Transverse colon (tissue), 4 donors: Measurements from ENCODE around the gene CDH13. TPM values are rescaled to one million over a fixed set of nuclear protein-coding genes. Genes with fewer than 3 reads are reported as not detected.

Experiments
- DNase-seq: peaks from one replicate; pipeline ENCODE4 v3.0.0-alpha.2; 2019
- H3K27ac ChIP-seq, 4 donors: fragments of 200-600 bp; sonication (generic); 2 replicates each; pipeline ENCODE4 v1.5.1; 2016 to 2018; ENCODE audit warnings: inconsistent platforms in 4 of 4
- H3K27me3 ChIP-seq: fragments of 200-600 bp; sonication (generic); 2 replicates; pipeline ENCODE4 v1.5.1; 2017; ENCODE audit warnings: inconsistent platforms
- H3K36me3 ChIP-seq, 4 donors: fragments of 200-600 bp; sonication (generic); 2 replicates each; pipeline ENCODE4 v1.5.1; 2017 to 2019; ENCODE audit warnings: inconsistent platforms in 4 of 4
- H3K4me1 ChIP-seq, 4 donors: fragments of 200-600 bp; sonication (generic); 2 replicates each; pipeline ENCODE4 v1.5.1; 2017 to 2020; ENCODE audit warnings: inconsistent platforms in 4 of 4
- H3K4me3 ChIP-seq, 4 donors: fragments of 200-600 bp; sonication (generic); 1 replicate in 1 of 4; 2 replicates in 3 of 4; pipeline versions ENCODE4 v1.5.1 to v1.6.1; 2017 to 2019; ENCODE audit warnings: inconsistent platforms in 4 of 4
- H3K9me3 ChIP-seq, 2 donors: fragments of 200-600 bp; sonication (generic); 2 replicates each; pipeline ENCODE4 v1.5.1; 2017 to 2019; ENCODE audit warnings: inconsistent platforms in 2 of 2
- CTCF ChIP-seq, 5 experiments: fragments of 200-600 bp in 3 of 5; fragments of 450-650 bp in 2 of 5; sonication (generic) in 3 of 5; IDR thresholded peaks; 1 replicate in 2 of 5; 2 replicates in 3 of 5; pipeline ENCODE4 v1.5.1; 2016 to 2017; ENCODE audit warnings: antibody characterized with exemption in 5 of 5, inconsistent platforms in 3 of 5, mild to moderate bottlenecking in 2 of 5, moderate library complexity in 1 of 5
- EP300 ChIP-seq: sonication (generic); formaldehyde crosslinking; IDR thresholded peaks from one replicate; pipeline ENCODE4 v1.6.1; 2017; ENCODE audit warnings: antibody characterized with exemption, low read depth
- POLR2A ChIP-seq: fragments of 450-650 bp; IDR thresholded peaks from one replicate; pipeline ENCODE4 v1.6.1; 2016; ENCODE audit warnings: antibody characterized with exemption, mild to moderate bottlenecking, moderate library complexity
- POLR2AphosphoS5 ChIP-seq, 3 donors: sonication (generic); formaldehyde crosslinking; IDR thresholded peaks; one replicate each; pipeline ENCODE4 v1.6.1; 2016; ENCODE audit warnings: antibody characterized with exemption in 3 of 3
- WGBS, 2 donors: methylation state at CpG; one replicate each; pipeline ENCODE4 v1.1.5; 2018; ENCODE audit warnings: low coverage in 1 of 2; 5-methylcytosine and 5-hydroxymethylcytosine counted together
- in situ Hi-C, 4 donors: fragments of 200-750 bp; cut with MboI; loops; one replicate each; pipeline versions ENCODE4 v1.15.0 to v1.15.1; 2017; ENCODE audit warnings: low sequenced_read_pairs in 3 of 4, low pct_ligation_motif_present in 1 of 4, low pct_unique_long_range_greater_than_20kb in 1 of 4
- intact Hi-C: fragments of 100-400 bp; cut with DNase I; formaldehyde crosslinking; loops from one replicate; pipeline ENCODE4 v1.15.1; 2023; ENCODE audit warnings: low total_unique reads
- total RNA-seq, 4 donors: library from RNA; depleted of rRNA; stranded (reverse); fragments of >200 nt; gene quantifications; one replicate each; pipeline ENCODE4 v1.1.0, GENCODE V29; 2016

The CDH13 gene
- total RNA-seq, 4 donors from 2014 or later, result 3.8 to 28.1 (median 5.8) TPM

DNA sequence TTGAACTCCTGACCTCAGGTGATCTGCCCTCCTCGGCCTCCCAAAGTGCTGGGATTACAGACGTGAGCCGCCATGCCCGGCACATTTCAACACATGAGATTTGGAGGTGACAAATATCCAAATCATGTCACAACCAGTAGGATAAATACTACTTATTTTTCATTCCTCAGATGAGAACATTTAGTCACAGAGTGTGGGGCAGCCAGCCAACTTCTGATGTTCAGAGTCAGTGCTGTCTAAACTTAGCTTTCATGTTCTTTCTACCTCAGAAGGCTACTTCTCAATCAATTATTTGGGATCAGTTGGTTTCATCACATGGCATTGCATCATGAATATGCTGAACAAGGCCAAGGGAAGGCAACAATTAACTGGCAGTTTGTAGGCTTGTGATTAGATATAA is 134.5 kb downstream of the CDH13 start:
- intact Hi-C loops (no loop called here), in situ Hi-C loops (no loop called here)
- peaks cover 0 to 10% (median 6%) of the 10 kb centered on the region in 4 donors for H3K4me1 ChIP-seq
- no peak overlapping the region for H3K4me3 ChIP-seq
- H3K27ac ChIP-seq, result no peak overlapping the region
- H3K36me3 ChIP-seq, result no peaks in the 10 kb centered on the region
- 94% methylated on average over 4 of the region's 4 CpGs; no CpG with 5 or more reads in 1 of the 2 donors for WGBS, 2 donors
- TF ChIP-seq CTCF (IDR thresholded peaks at IDR 0.05) (no peak), POLR2A (no peak)
- peak; percentile 27 for DNase-seq
- no peaks in the 10 kb centered on the region for H3K27me3 ChIP-seq
- no peaks in the 10 kb centered on the region for H3K9me3 ChIP-seq

DNA sequence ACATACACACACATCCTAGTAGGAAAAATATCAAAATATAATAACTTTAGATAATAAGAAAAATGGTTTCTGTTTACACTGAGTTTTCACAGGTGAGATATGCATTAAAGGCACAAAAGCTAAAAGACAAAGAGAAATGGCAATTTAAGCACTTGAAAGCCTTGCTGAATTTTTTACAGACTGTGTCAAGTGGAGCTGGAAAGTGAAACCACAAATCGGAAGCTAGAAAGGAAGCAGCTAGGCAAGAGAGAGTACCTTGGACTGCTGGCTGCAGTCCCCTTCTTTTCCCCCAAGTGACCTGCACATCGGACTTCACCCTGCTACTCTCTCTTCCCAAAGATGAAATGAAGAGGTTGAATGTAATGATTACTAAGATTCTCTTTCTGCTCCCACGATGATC is 135.1 kb downstream of the CDH13 start:
- intact Hi-C loops (no loop called here), in situ Hi-C loops (no loop called here)
- Histone ChIP-seq H3K4me3 (no peak overlapping the region), H3K27ac (no peak overlapping the region), H3K27me3 (no peaks in the 10 kb centered on the region), H3K4me1 (peaks cover 0 to 10% (median 6%) of the 10 kb centered on the region in 4 donors), H3K9me3 (no peaks in the 10 kb centered on the region), H3K36me3 (no peaks in the 10 kb centered on the region)
- 0 to 11% methylated on average over 1 to 3 of the region's 3 CpGs for WGBS, 2 donors
- DNase-seq, result no peak
- no peak for TF ChIP-seq POLR2AphosphoS5 (IDR thresholded peaks at IDR 0.05)
- TF ChIP-seq POLR2A, result no peak
- no peak for TF ChIP-seq CTCF (IDR thresholded peaks at IDR 0.05)
- no peak for TF ChIP-seq EP300

DNA sequence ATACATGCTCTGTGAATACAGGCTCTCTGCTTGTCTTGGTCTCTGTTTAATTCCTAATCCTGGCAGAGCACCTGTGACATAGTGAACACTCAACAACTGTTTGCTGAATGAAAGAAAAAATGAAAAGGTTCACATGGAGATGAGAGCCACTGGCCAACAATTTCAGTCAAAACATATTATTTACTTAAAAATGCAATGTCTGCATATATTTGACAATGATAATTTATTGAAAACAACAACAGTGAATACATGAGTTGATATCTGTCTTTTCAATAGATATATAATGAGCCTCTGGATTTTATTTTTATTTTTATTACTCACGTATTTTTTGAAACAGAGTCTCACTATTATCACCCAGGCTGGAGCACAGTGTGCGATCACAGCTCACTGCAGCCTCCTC is 136.6 kb downstream of the CDH13 start:
- 94 to 100% methylated on average over 1 to 2 of the region's 2 CpGs for WGBS, 2 donors

DNA sequence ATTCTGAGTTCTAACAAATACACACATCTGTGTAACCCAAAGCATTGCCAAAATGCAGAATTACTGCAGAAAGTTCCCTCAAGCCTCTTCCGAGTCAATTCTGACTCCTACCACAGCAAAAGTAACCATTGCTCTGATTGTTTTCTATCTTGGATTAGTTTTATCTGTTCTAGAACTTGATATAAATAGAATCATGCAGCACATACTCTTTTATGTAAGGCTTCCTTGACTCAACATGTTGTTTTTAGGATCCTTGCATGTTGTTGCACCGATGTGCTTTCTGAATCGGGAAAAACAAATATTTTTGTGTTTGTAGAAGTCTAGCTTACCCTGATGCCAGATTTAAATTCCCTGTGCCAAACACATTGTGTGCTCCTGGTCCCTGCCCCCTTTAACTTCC is 140.4 kb downstream of the CDH13 start:
- Histone ChIP-seq H3K27ac (no peak overlapping the region), H3K27me3 (no peaks in the 10 kb centered on the region), H3K4me3 (no peak overlapping the region), H3K9me3 (no peaks in the 10 kb centered on the region), H3K36me3 (no peaks in the 10 kb centered on the region), H3K4me1 (peaks cover 0 to under 1% (median under 1%) of the 10 kb centered on the region in 4 donors)
- in situ Hi-C loops (no loop called here), intact Hi-C loops (no loop called here)
- TF ChIP-seq POLR2AphosphoS5 (IDR thresholded peaks at IDR 0.05) (no peak), EP300 (no peak), CTCF (IDR thresholded peaks at IDR 0.05) (no peak), POLR2A (no peak)
- WGBS, 2 donors, result 79% methylated on average over 3 of the region's 3 CpGs
- no peak for DNase-seq

More for the DNA sequence above, 136.6 kb downstream of the CDH13 start:
- no peak for TF ChIP-seq CTCF (IDR thresholded peaks at IDR 0.05)
- no peak for TF ChIP-seq POLR2A
- intact Hi-C loops (no loop called here), in situ Hi-C loops (no loop called here)
- no peaks in the 10 kb centered on the region for H3K27me3 ChIP-seq
- H3K9me3 ChIP-seq, result no peaks in the 10 kb centered on the region
- H3K36me3 ChIP-seq, result no peaks in the 10 kb centered on the region
- H3K4me1 ChIP-seq, result peaks cover 0 to 10% (median 6%) of the 10 kb centered on the region in 4 donors
- DNase-seq, result no peak
- H3K27ac ChIP-seq, result no peak overlapping the region
- H3K4me3 ChIP-seq, result no peak overlapping the region
